IMR-90 (cell line): ENCODE data around the gene NCOA7. TPM values are rescaled to one million over a fixed set of nuclear protein-coding genes. Genes with fewer than 3 reads are reported as not detected.

Experiments used
- ATAC-seq: fragments of 200-7000 bp; cut with Tn5 transposase; 2 replicates; pipeline ENCODE4 v1.9.1; 2020; ENCODE audit warnings: low read depth, mild to moderate bottlenecking, moderate library complexity
- BruUV-seq: library from RNA; stranded (reverse); fragments of 400-500 nt; replicated peaks from 2 replicates; lab custom pipeline; 2021; lab: Mats Ljungman, UMichigan
- CTCF ChIA-PET: fragments of 300-600 bp; formaldehyde crosslinking; extraction: SDS; loops from one replicate; lab custom pipeline; 2021; ENCODE audit warnings: antibody characterized with exemption; lab: Yijun Ruan, JAX
- POLR2A ChIA-PET: fragments of 300-600 bp; sonication (Branson Sonifier 250); formaldehyde crosslinking; loops from one replicate; lab custom pipeline; 2022; ENCODE audit warnings: antibody characterized with exemption; ENCODE audit not compliant: unreplicated experiment; lab: Charles Lee
- DNase-seq: peaks from one replicate; pipeline ENCODE4 v3.0.0; 2013
- H2AFZ ChIP-seq: replicated peaks from 2 replicates; pipeline ENCODE3; 2013; ENCODE audit warnings: low read length, mild to moderate bottlenecking; ENCODE audit not compliant: poor library complexity
- H2AK5ac ChIP-seq: 2 replicates; pipeline ENCODE4 v1.6.1; 2013; ENCODE audit warnings: low read depth, low read length, inconsistent platforms
- H2AK9ac ChIP-seq: replicated peaks from 2 replicates; pipeline ENCODE3; 2013; ENCODE audit warnings: mild to moderate bottlenecking, low read depth, low read length, moderate library complexity; ENCODE audit not compliant: poor library complexity
- H2BK120ac ChIP-seq: 2 replicates; pipeline ENCODE4 v1.6.1; 2013; ENCODE audit warnings: low read depth, low read length, inconsistent platforms
- H2BK15ac ChIP-seq: 3 replicates; pipeline ENCODE4 v1.6.1; 2013; ENCODE audit warnings: low read depth, low read length, inconsistent platforms
- H2BK20ac ChIP-seq: 2 replicates; pipeline ENCODE4 v1.6.1; 2013; ENCODE audit warnings: low read depth, mild to moderate bottlenecking, inconsistent platforms, low read length, moderate library complexity
- H2BK5ac ChIP-seq: 2 replicates; pipeline ENCODE4 v1.6.1; 2013; ENCODE audit warnings: mild to moderate bottlenecking, low read depth, low read length, inconsistent platforms; ENCODE audit not compliant: poor library complexity, severe bottlenecking
- H3K14ac ChIP-seq: replicated peaks from 2 replicates; pipeline ENCODE4 v1.6.1; 2013; ENCODE audit warnings: low read depth, low read length, inconsistent platforms
- H3K18ac ChIP-seq: 2 replicates; pipeline ENCODE4 v1.6.1; 2013; ENCODE audit warnings: low read depth, low read length, control low read depth
- H3K23ac ChIP-seq: 2 replicates; pipeline ENCODE4 v1.6.1; 2013; ENCODE audit warnings: low read depth, low read length, inconsistent platforms
- H3K27ac ChIP-seq: 2 replicates; pipeline ENCODE4 v1.5.1; 2013; ENCODE audit warnings: mild to moderate bottlenecking, control low read depth, low read length; ENCODE audit not compliant: insufficient read depth
- H3K27me3 ChIP-seq: 2 replicates; pipeline ENCODE4 v1.6.1; 2013; ENCODE audit warnings: low read length; ENCODE audit not compliant: control insufficient read depth, insufficient read depth
- H3K36me3 ChIP-seq: 2 replicates; pipeline ENCODE4 v1.6.1; 2013; ENCODE audit warnings: low read length, mixed read lengths; ENCODE audit not compliant: control insufficient read depth, insufficient read depth
- H3K4ac ChIP-seq: 2 replicates; pipeline ENCODE4 v1.6.1; 2013; ENCODE audit warnings: low read depth, low read length, inconsistent platforms
- H3K4me1 ChIP-seq: 2 replicates; pipeline ENCODE4 v1.6.1; 2013; ENCODE audit warnings: low read length, mixed read lengths; ENCODE audit not compliant: control insufficient read depth, insufficient read depth
- H3K4me2 ChIP-seq: 2 replicates; pipeline ENCODE4 v1.6.1; 2013; ENCODE audit warnings: low read depth, mild to moderate bottlenecking, control low read depth, low read length, moderate library complexity
- H3K4me3 ChIP-seq: 2 replicates; pipeline ENCODE4 v1.5.1; 2013; ENCODE audit warnings: low read depth, mild to moderate bottlenecking, control low read depth, low read length, moderate library complexity; ENCODE audit not compliant: insufficient read depth
- H3K56ac ChIP-seq: 2 replicates; pipeline ENCODE4 v1.6.1; 2013; ENCODE audit warnings: low read length, inconsistent platforms; ENCODE audit not compliant: insufficient read depth; ENCODE audit errors: extremely low read depth
- H3K79me1 ChIP-seq, 2 experiments: 2 replicates each; pipeline ENCODE4 v1.6.1; 2013; ENCODE audit warnings: low read length in 2 of 2, inconsistent platforms in 1 of 2, low read depth in 1 of 2
- H3K9ac ChIP-seq: 2 replicates; pipeline ENCODE4 v1.6.1; 2013; ENCODE audit warnings: low read depth, low read length, control low read depth
- H3K9me1 ChIP-seq: 2 replicates; pipeline ENCODE4 v1.6.1; 2013; ENCODE audit warnings: low read length, inconsistent platforms; ENCODE audit not compliant: insufficient read depth
- H3K9me3 ChIP-seq: 2 replicates; pipeline ENCODE4 v1.6.1; 2013; ENCODE audit warnings: low read length; ENCODE audit not compliant: control insufficient read depth, insufficient read depth
- H4K20me1 ChIP-seq: 2 replicates; pipeline ENCODE4 v1.6.1; 2013; ENCODE audit warnings: low read length, inconsistent platforms; ENCODE audit not compliant: insufficient read depth
- H4K5ac ChIP-seq: 2 replicates; pipeline ENCODE4 v1.6.1; 2013; ENCODE audit warnings: mild to moderate bottlenecking, low read depth, low read length, control low read depth
- H4K8ac ChIP-seq, 2 experiments: 2 replicates each; pipeline ENCODE4 v1.6.1; 2013; ENCODE audit warnings: low read depth in 2 of 2, low read length in 2 of 2, control low read depth in 1 of 2, inconsistent platforms in 1 of 2
- H4K91ac ChIP-seq: 2 replicates; pipeline ENCODE4 v1.6.1; 2013; ENCODE audit warnings: low read depth, low read length, inconsistent platforms; ENCODE audit not compliant: insufficient read depth
- CEBPB ChIP-seq: IDR thresholded peaks from 2 replicates; pipeline ENCODE4 v1.6.1; 2012; ENCODE audit warnings: low read depth, low read length, improper control_type of control experiment
- FOS ChIP-seq: fragments of 150-350 bp; IDR thresholded peaks from 2 replicates; pipeline ENCODE4 v1.6.1; 2016; ENCODE audit warnings: low read depth, low read length
- MXI1 ChIP-seq: IDR thresholded peaks from 2 replicates; pipeline ENCODE4 v1.6.1; 2012; ENCODE audit warnings: low read depth, mild to moderate bottlenecking, low read length, moderate library complexity, borderline replicate concordance
- POLR2A ChIP-seq: IDR thresholded peaks from 2 replicates; pipeline ENCODE4 v1.6.1; 2012; ENCODE audit warnings: mild to moderate bottlenecking, low read depth, low read length
- RCOR1 ChIP-seq: IDR thresholded peaks from 2 replicates; pipeline ENCODE4 v1.6.1; 2012; ENCODE audit warnings: mild to moderate bottlenecking, low read length, improper control_type of control experiment; ENCODE audit not compliant: insufficient replicate concordance
- WGBS, 2 experiments: methylation state at CpG; one replicate each; pipeline versions ENCODE4 v1.1.5 to v1.1.7; 2013; ENCODE audit warnings: missing lambda C conversion rate in 2 of 2; ENCODE audit not compliant: insufficient read length in 1 of 2; ENCODE audit errors: extremely low coverage in 2 of 2; 5-methylcytosine and 5-hydroxymethylcytosine counted together
- dilution Hi-C: fragments of 300-500 bp; cut with HindIII; formaldehyde crosslinking; loops from one replicate; pipeline ENCODE4 v1.14.3; 2018; ENCODE audit warnings: low sequenced_read_pairs; ENCODE audit not compliant: unreplicated experiment
- in situ Hi-C: fragments of 300-500 bp; cut with MboI; formaldehyde crosslinking; loops from 3 replicates; pipeline ENCODE4 v1.14.3; 2019; ENCODE audit warnings: low sequenced_read_pairs, inconsistent platforms, mixed read lengths
- intact Hi-C: fragments of 100-400 bp; cut with micrococcal nuclease; formaldehyde crosslinking; loops from 2 replicates; pipeline ENCODE4 v1.10.0; 2022
- polyA plus RNA-seq, 3 experiments: library from polyadenylated mRNA; depleted of rRNA; stranded (reverse); fragments of >200 nt; gene quantifications; 2 replicates each; pipeline ENCODE4 v1.2.3, GENCODE V29; 2012; ENCODE audit warnings: low replicate concordance in 1 of 3
- total RNA-seq: library from RNA; depleted of rRNA; stranded (reverse); fragments of >200 nt; gene quantifications from 2 replicates; pipeline ENCODE4 v1.2.3, GENCODE V29; 2012
- TF ChIP-seq, protein P1 (sequence below): conservative IDR thresholded peaks from 2 replicates; pipeline ENCODE4 v1.5.1; 2012; ENCODE audit warnings: mild to moderate bottlenecking, low read depth, low read length, improper control_type of control experiment

Gene NCOA7
- total and polyA plus RNA-seq, 2 of the 4 experiments (the other 2 are of a cell fraction) = 12.6 to 12.9 TPM

DNA sequence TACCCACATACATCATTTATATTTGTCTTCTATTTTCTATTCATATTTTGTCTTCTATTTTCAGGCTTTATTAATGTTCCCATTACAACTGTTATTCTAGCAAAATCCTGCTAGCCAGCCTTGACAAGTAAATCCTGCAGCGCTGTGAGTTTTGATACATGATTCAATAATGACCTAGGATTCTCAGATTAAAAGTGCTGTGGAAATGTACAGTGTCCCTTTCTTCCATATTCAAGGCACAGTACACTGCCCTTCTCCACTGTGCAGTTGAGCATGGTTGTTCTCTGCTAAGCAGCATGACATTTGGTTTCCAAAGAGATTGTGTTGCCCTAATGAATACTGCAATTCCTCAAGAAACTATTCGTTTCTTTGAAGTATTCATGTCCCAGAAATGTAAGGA lies 47.2 kb upstream of the NCOA7 start:
- Histone ChIP-seq H2BK15ac (no peak overlapping the region), H2AFZ (no peak overlapping the region), H4K20me1 (no peaks in the 10 kb centered on the region), H3K36me3 (no peaks in the 10 kb centered on the region), H4K5ac (no peak overlapping the region), H3K27me3 (peaks cover 41% of the 10 kb centered on the region), H4K91ac (no peak overlapping the region), H4K8ac (no peak overlapping the region), H2BK5ac (no peak overlapping the region), H3K9me1 (no peaks in the 10 kb centered on the region), H3K27ac (no peak overlapping the region), H2AK5ac (no peak overlapping the region), H2BK120ac (no peak overlapping the region), H3K4me1 (peaks cover 7% of the 10 kb centered on the region), H3K18ac (no peak overlapping the region), H3K56ac (no peak overlapping the region), H2AK9ac (no peak overlapping the region), H3K14ac (no peak overlapping the region), H3K79me1 (no peaks in the 10 kb centered on the region), H3K4me2 (no peak overlapping the region), H3K23ac (no peak overlapping the region), H3K9me3 (no peaks in the 10 kb centered on the region; the same call in 1 of the 2 replicates), H3K4me3 (no peak overlapping the region), H3K9ac (no peak overlapping the region), H2BK20ac (no peak overlapping the region), H3K4ac (no peak overlapping the region)
- ATAC-seq = no peak
- in situ Hi-C loops (no loop called here), intact Hi-C loops (no loop called here), dilution Hi-C loops (no loop called here)
- WGBS, 2 experiments = no CpG with 5 or more reads among the region's 2 CpGs
- POLR2A ChIA-PET = no interaction called here
- CTCF ChIA-PET = no interaction called here
- no peak for DNase-seq
- TF ChIP-seq RCOR1 (no peak), CEBPB (no peak), FOS (no peak), POLR2A (no peak), MXI1 (no peak)
- TF ChIP-seq, protein P1, sequence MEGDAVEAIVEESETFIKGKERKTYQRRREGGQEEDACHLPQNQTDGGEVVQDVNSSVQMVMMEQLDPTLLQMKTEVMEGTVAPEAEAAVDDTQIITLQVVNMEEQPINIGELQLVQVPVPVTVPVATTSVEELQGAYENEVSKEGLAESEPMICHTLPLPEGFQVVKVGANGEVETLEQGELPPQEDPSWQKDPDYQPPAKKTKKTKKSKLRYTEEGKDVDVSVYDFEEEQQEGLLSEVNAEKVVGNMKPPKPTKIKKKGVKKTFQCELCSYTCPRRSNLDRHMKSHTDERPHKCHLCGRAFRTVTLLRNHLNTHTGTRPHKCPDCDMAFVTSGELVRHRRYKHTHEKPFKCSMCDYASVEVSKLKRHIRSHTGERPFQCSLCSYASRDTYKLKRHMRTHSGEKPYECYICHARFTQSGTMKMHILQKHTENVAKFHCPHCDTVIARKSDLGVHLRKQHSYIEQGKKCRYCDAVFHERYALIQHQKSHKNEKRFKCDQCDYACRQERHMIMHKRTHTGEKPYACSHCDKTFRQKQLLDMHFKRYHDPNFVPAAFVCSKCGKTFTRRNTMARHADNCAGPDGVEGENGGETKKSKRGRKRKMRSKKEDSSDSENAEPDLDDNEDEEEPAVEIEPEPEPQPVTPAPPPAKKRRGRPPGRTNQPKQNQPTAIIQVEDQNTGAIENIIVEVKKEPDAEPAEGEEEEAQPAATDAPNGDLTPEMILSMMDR = no peak
- BruUV-seq = no TSS peak
